Astrocyte of the spinal cord (primary cell): ENCODE results near the gene NAPEPLD.

ENCODE experiments used
- DNase-seq: peaks from one replicate; pipeline ENCODE4 v3.0.0; 2011; ENCODE audit warnings: low read depth, low spot score
- H3K4me3 ChIP-seq: 2 replicates; pipeline ENCODE4 v1.5.1; 2011; ENCODE audit warnings: low read depth, mild to moderate bottlenecking, low read length, moderate library complexity
- CTCF ChIP-seq: IDR thresholded peaks from 2 replicates; pipeline ENCODE4 v1.5.1; 2012; ENCODE audit warnings: low read depth, mild to moderate bottlenecking, low read length, inconsistent platforms
- in situ Hi-C: cut with HindIII; loops from 2 replicates; pipeline ENCODE4 v1.10.0; 2017; ENCODE audit warnings: low sequenced_read_pairs

Gene NAPEPLD

GRCh38 chr7:103121641-103122040, 27.3 kb downstream of the NAPEPLD start:
- no peak for DNase-seq
- H3K4me3 ChIP-seq = no peak overlapping the region
- in situ Hi-C loops = no loop called here
- no peak for TF ChIP-seq CTCF

- TF ChIP-seq CTCF = no peak
- no peak for DNase-seq
- H3K4me3 ChIP-seq = no peak overlapping the region
- in situ Hi-C loops = no loop called here
Measured at GRCh38 chr7:103120362-103120761, 28.5 kb downstream of the NAPEPLD start.

GRCh38 chr7:103119791-103120291, 29.1 kb downstream of the NAPEPLD start:
- in situ Hi-C loops = no loop called here
- no peak overlapping the region for H3K4me3 ChIP-seq
- no peak for DNase-seq
- TF ChIP-seq CTCF = no peak

DNA sequence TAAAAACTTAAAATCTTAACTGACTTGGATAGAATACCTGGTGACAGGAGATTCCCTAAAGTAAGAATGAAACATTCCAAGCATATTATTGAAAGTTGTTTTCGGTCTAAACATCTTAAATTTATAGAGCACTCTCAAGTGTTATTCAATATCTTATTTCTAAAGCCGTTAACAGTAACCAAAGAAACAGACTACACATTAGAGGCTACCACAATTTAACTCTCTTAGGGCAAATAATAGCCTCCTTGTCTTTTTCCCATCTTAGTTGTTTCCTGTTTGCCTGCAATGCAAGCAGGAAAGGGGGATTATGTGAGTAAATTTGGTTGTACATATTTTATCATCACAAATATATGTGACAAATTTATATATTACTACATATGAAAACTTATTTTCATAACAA, 31.4 kb downstream of the NAPEPLD start:
- H3K4me3 ChIP-seq = no peak overlapping the region
- DNase-seq = no peak
- no peak for TF ChIP-seq CTCF
- in situ Hi-C loops = no loop called here

DNA sequence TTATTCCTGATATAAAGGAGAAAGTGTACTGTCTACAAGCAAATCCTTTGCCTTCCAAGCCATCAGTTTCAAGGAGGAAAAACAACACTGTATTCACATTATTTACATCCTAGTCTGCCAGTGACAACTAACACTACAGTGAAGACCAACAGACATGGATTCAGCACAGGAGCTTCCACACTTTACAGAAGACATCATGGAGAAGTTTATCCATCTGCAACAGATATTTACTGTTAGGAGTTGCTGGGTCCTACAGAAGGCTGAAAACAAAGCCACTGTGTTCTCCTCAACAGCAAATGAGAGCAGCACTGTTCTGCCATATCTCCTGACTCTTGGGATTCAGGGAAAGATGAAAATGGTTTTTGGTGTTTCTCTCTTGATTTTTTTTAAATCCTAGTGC, 31.9 kb downstream of the NAPEPLD start:
- TF ChIP-seq CTCF = no peak
- in situ Hi-C loops = no loop called here
- DNase-seq = no peak
- H3K4me3 ChIP-seq = no peak overlapping the region

DNA sequence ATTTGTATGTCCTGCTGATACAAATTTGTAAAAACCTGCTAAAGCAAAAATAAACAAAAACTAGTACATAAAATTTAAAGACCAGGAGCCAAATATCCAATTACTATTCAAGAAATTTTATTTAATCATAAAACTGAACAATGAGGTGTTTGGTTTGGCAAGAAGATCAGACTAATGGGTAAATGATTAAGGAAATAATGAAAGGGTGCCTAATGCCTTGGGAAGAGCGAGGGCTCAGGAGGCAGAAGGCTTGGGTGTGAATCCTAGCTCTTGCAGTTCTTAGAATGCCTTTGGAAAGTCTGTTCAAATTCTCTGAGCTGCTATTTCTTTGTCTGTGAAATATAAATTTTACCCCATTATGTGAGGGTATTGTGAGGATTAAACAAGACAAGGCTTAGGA, 32.4 kb downstream of the NAPEPLD start:
- no peak for DNase-seq
- no peak for TF ChIP-seq CTCF
- in situ Hi-C loops = no loop called here
- H3K4me3 ChIP-seq = no peak overlapping the region

DNA sequence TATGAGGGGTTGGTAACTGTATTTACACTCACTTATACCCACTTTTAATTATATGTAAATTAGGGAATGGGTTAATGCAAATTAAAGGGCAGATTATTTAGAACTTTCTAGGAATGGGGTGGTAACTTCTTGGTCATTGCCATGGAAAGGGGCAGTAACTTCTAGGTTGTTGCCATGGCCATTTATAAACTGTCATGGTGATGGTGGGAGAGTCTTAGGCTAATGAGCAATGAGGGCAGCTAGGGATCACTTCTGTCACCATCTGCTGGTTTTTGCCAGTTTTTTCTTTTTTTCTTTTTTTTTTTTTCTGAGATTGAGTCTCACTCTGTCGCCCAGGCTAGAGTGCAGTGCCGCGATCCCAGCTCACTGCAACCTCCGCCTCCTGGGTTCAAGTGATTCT, 33.1 kb downstream of the NAPEPLD start:
- no peak for DNase-seq
- no peak for TF ChIP-seq CTCF
- in situ Hi-C loops = no loop called here
- no peak overlapping the region for H3K4me3 ChIP-seq
